H9 (cell line): Measurements from ENCODE around the gene TRIM44. TPM values are rescaled to one million over a fixed set of nuclear protein-coding genes. Genes with fewer than 3 reads are reported as not detected.

ENCODE experiments used
- DNase-seq: peaks from one replicate; pipeline ENCODE4 v3.0.0-alpha.2; 2017
- H2AFZ ChIP-seq: one replicate; pipeline ENCODE4 v1.6.1; 2013; ENCODE audit warnings: mild to moderate bottlenecking, low read length, control low read depth, moderate library complexity
- H2AK5ac ChIP-seq: 2 replicates; pipeline ENCODE4 v1.6.1; 2013; ENCODE audit warnings: low read length, control low read depth, mixed read lengths; ENCODE audit not compliant: insufficient read length
- H2BK120ac ChIP-seq: one replicate; pipeline ENCODE4 v1.6.1; 2013; ENCODE audit warnings: low read depth, mild to moderate bottlenecking, low read length, control low read depth, inconsistent platforms; ENCODE audit not compliant: poor library complexity, severe bottlenecking
- H2BK12ac ChIP-seq: 2 replicates; pipeline ENCODE4 v1.6.1; 2013; ENCODE audit warnings: low read length, control low read depth, mixed read lengths, low read depth; ENCODE audit not compliant: insufficient read length
- H2BK15ac ChIP-seq: 2 replicates; pipeline ENCODE4 v1.6.1; 2013; ENCODE audit warnings: low read depth, low read length, control low read depth
- H2BK20ac ChIP-seq: one replicate; pipeline ENCODE4 v1.6.1; 2013; ENCODE audit warnings: low read depth, mild to moderate bottlenecking, low read length, control low read depth, inconsistent platforms; ENCODE audit not compliant: poor library complexity, severe bottlenecking
- H2BK5ac ChIP-seq: 2 replicates; pipeline ENCODE4 v1.6.1; 2013; ENCODE audit warnings: low read length, control low read depth, mixed read lengths; ENCODE audit not compliant: insufficient read length
- H3K14ac ChIP-seq: 2 replicates; pipeline ENCODE4 v1.6.1; 2013; ENCODE audit warnings: low read length, control low read depth; ENCODE audit not compliant: insufficient read depth
- H3K18ac ChIP-seq: 2 replicates; pipeline ENCODE4 v1.6.1; 2013; ENCODE audit warnings: low read depth, mild to moderate bottlenecking, mixed read lengths, low read length, control low read depth; ENCODE audit not compliant: insufficient read length
- H3K23ac ChIP-seq: 2 replicates; pipeline ENCODE4 v1.6.1; 2013; ENCODE audit warnings: low read length, control low read depth, mixed read lengths, low read depth; ENCODE audit not compliant: insufficient read length
- H3K23me2 ChIP-seq: 2 replicates; pipeline ENCODE4 v1.6.1; 2013; ENCODE audit warnings: low read depth, mild to moderate bottlenecking, mixed read lengths, low read length, control low read depth; ENCODE audit not compliant: insufficient read length, poor library complexity, severe bottlenecking
- H3K27ac ChIP-seq: 2 replicates; pipeline ENCODE4 v1.5.1; 2013; ENCODE audit warnings: low read length, control low read depth, mixed read lengths, low read depth; ENCODE audit not compliant: insufficient read length
- H3K27me3 ChIP-seq: 2 replicates; pipeline ENCODE4 v1.6.1; 2013; ENCODE audit warnings: low read length, control low read depth, inconsistent platforms; ENCODE audit not compliant: insufficient read depth
- H3K4ac ChIP-seq: 2 replicates; pipeline ENCODE4 v1.6.1; 2013; ENCODE audit warnings: low read depth, mild to moderate bottlenecking, control low read depth, inconsistent platforms, low read length, moderate library complexity
- H3K4me1 ChIP-seq: 2 replicates; pipeline ENCODE4 v1.6.1; 2013; ENCODE audit warnings: low read length, control low read depth, inconsistent platforms; ENCODE audit not compliant: insufficient read depth
- H3K4me2 ChIP-seq: 2 replicates; pipeline ENCODE4 v1.6.1; 2013; ENCODE audit warnings: low read length, control low read depth, mixed read lengths; ENCODE audit not compliant: insufficient read length, insufficient read depth
- H3K56ac ChIP-seq: 2 replicates; pipeline ENCODE4 v1.6.1; 2013; ENCODE audit warnings: low read depth, mild to moderate bottlenecking, mixed read lengths, low read length, control low read depth; ENCODE audit not compliant: insufficient read length
- H3K79me1 ChIP-seq: 2 replicates; pipeline ENCODE4 v1.6.1; 2013; ENCODE audit warnings: low read depth, mild to moderate bottlenecking, moderate library complexity, low read length, control low read depth, inconsistent platforms; ENCODE audit not compliant: insufficient read depth, poor library complexity, severe bottlenecking
- H3K79me2 ChIP-seq: 2 replicates; pipeline ENCODE4 v1.6.1; 2013; ENCODE audit warnings: low read length, control low read depth, inconsistent platforms; ENCODE audit not compliant: insufficient read depth
- H3K9ac ChIP-seq: 2 replicates; pipeline ENCODE4 v1.6.1; 2013; ENCODE audit warnings: low read length, control low read depth, mixed read lengths; ENCODE audit not compliant: insufficient read length; ENCODE audit errors: extremely low read depth
- H3K9me3 ChIP-seq: one replicate; pipeline ENCODE4 v1.6.1; 2013; ENCODE audit warnings: low read depth, low read length, inconsistent platforms; ENCODE audit not compliant: control insufficient read depth
- H3T11ph ChIP-seq: one replicate; pipeline ENCODE4 v1.6.1; 2013; ENCODE audit warnings: mild to moderate bottlenecking, low read length, control low read depth, inconsistent platforms
- H4K20me1 ChIP-seq: one replicate; pipeline ENCODE4 v1.6.1; 2013; ENCODE audit not compliant: control insufficient read depth, insufficient read length, insufficient read depth
- H4K5ac ChIP-seq: 2 replicates; pipeline ENCODE4 v1.6.1; 2013; ENCODE audit warnings: low read depth, mild to moderate bottlenecking, mixed read lengths, low read length, control low read depth; ENCODE audit not compliant: insufficient read length
- H4K8ac ChIP-seq: replicated peaks from 2 replicates; pipeline ENCODE4 v1.6.1; 2013; ENCODE audit warnings: low read length, control low read depth, mixed read lengths, low read depth; ENCODE audit not compliant: insufficient read length
- H4K91ac ChIP-seq: 2 replicates; pipeline ENCODE4 v1.6.1; 2013; ENCODE audit warnings: low read depth, mild to moderate bottlenecking, moderate library complexity, mixed read lengths, low read length, control low read depth; ENCODE audit not compliant: insufficient read length
- H3K27ac Mint-ChIP-seq, 3 experiments: 2 replicates in 2 of 3; 3 replicates in 1 of 3; pipeline ENCODE4 v1.8.0; 2020 to 2021; ENCODE audit warnings: mixed read lengths in 3 of 3, mild to moderate bottlenecking in 1 of 3, moderate library complexity in 1 of 3
- H3K27me3 Mint-ChIP-seq: 2 replicates; pipeline ENCODE4 v1.8.0; 2021; ENCODE audit warnings: low read depth, mild to moderate bottlenecking, moderate library complexity, mixed read lengths
- H3K36me3 Mint-ChIP-seq, 3 experiments: 2 replicates in 2 of 3; 3 replicates in 1 of 3; pipeline ENCODE4 v1.8.0; 2020 to 2021; ENCODE audit warnings: low read depth in 3 of 3, mixed read lengths in 3 of 3; ENCODE audit not compliant: insufficient read depth in 1 of 3
- H3K4me1 Mint-ChIP-seq, 2 experiments: 2 replicates each; pipeline ENCODE4 v1.8.0; 2020; ENCODE audit warnings: mixed read lengths in 2 of 2
- H3K4me3 Mint-ChIP-seq, 2 experiments: 2 replicates in 1 of 2; 3 replicates in 1 of 2; pipeline ENCODE4 v1.8.0; 2020 to 2021; ENCODE audit warnings: mild to moderate bottlenecking in 2 of 2, mixed read lengths in 2 of 2, moderate library complexity in 1 of 2
- H3K9me3 Mint-ChIP-seq, 2 experiments: 2 replicates in 1 of 2; 3 replicates in 1 of 2; pipeline ENCODE4 v1.8.0; 2020; ENCODE audit warnings: mild to moderate bottlenecking in 2 of 2, mixed read lengths in 2 of 2, moderate library complexity in 1 of 2
- CTCF ChIP-seq: fragments of 200-600 bp; sonication (generic); conservative IDR thresholded peaks from 3 replicates; pipeline ENCODE4 v1.8.0; 2021; ENCODE audit warnings: antibody characterized with exemption, mild to moderate bottlenecking
- WGBS: extraction: QIAGEN DNeasy Blood & Tissue Kit; methylation state at CpG from one replicate; pipeline ENCODE4 v1.1.7; 2013; ENCODE audit warnings: missing lambda C conversion rate, low lambda C conversion rate, mixed read lengths; ENCODE audit not compliant: insufficient read length; ENCODE audit errors: extremely low coverage; 5-methylcytosine and 5-hydroxymethylcytosine counted together
- total RNA-seq: library from RNA; stranded (reverse); gene quantifications from 2 replicates; pipeline ENCODE4 v1.2.1, GENCODE V29; 2021

The TRIM44 gene
- total RNA-seq, 1 experiment from 2014 or later, result 37.7 TPM

- no peak overlapping the region for H4K5ac ChIP-seq
- no peak overlapping the region for H3K27ac ChIP-seq
- Mint-ChIP-seq H3K27me3 (no peaks in the 10 kb centered on the region), H3K4me1 (peaks cover 14 to 15% of the 10 kb centered on the region in 2 experiments), H3K27ac (no peak overlapping the region), H3K9me3 (no peaks in the 10 kb centered on the region), H3K36me3 (no peaks in the 10 kb centered on the region; a peak in 2 of 7 replicates), H3K4me3 (no peak overlapping the region)
- no peaks in the 10 kb centered on the region for H3K23me2 ChIP-seq
- H3T11ph ChIP-seq, result no peak overlapping the region
- no peak overlapping the region for H2BK20ac ChIP-seq
- H3K9ac ChIP-seq, result no peak overlapping the region
- H2BK120ac ChIP-seq, result no peak overlapping the region
- H3K23ac ChIP-seq, result no peak overlapping the region
- no peak overlapping the region for H2BK15ac ChIP-seq
- H3K18ac ChIP-seq, result no peak overlapping the region
- no peak overlapping the region for H3K4ac ChIP-seq
- no peak overlapping the region for H4K91ac ChIP-seq
- no peaks in the 10 kb centered on the region for H4K20me1 ChIP-seq
- no CpG with 5 or more reads among the region's 6 CpGs for WGBS
- no peak overlapping the region for H3K14ac ChIP-seq
- H3K79me2 ChIP-seq, result no peaks in the 10 kb centered on the region
- H3K56ac ChIP-seq, result no peak overlapping the region
- H4K8ac ChIP-seq, result no peak overlapping the region
- H3K27me3 ChIP-seq, result no peaks in the 10 kb centered on the region
- H3K4me1 ChIP-seq, result no peaks in the 10 kb centered on the region
- H3K9me3 ChIP-seq, result no peaks in the 10 kb centered on the region
- no peak overlapping the region for H2AFZ ChIP-seq
- H2BK12ac ChIP-seq, result no peak overlapping the region
- no peak overlapping the region for H2BK5ac ChIP-seq
- H2AK5ac ChIP-seq, result no peak overlapping the region
- no peak for TF ChIP-seq CTCF
- no peak for DNase-seq
- no peaks in the 10 kb centered on the region for H3K79me1 ChIP-seq
- no peak overlapping the region for H3K4me2 ChIP-seq
Measured at GRCh38 chr11:35764417-35764816, 101.8 kb downstream of the TRIM44 start.
